Measurements from ENCODE around the gene KCNK3.

Gene KCNK3

GRCh38 chr2:26687328-26687727, 5.2 kb upstream of the KCNK3 start:
- TF ChIP-seq GATA1 (IDR thresholded peaks at IDR 0.05; ENCODE audit: low read depth, low read length) (no peak), POLR2A (IDR thresholded peaks at IDR 0.05; ENCODE audit: low read length) (no peak)
- no peak for DNase-seq

DNA sequence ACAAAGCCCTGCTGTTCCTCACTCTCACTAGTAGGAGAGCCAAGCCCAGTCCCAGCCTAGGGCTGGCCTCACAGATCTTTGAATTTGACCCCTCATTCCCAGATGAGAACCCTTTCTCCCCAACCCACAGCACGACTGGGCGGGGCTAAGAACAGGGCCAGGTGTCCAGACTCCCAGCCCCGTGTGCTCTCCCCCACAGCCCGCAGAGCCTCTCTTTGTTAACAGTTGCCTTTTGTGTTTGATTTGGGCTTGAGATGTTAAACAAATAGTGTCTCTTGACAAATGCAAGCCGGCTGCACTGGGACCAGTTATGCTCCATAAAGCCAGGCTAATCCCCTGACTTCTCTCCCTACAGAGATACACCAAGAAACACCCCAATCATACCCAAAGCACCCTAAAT, 4.7 kb upstream of the KCNK3 start:
- TF ChIP-seq POLR2A (IDR thresholded peaks at IDR 0.05; ENCODE audit: low read length) (no peak), GATA1 (IDR thresholded peaks at IDR 0.05; ENCODE audit: low read depth, low read length) (no peak)
- no peak for DNase-seq

- DNase-seq, result no peak
- TF ChIP-seq POLR2A (IDR thresholded peaks at IDR 0.05; ENCODE audit: low read length), result no peak
- no peak for TF ChIP-seq GATA1 (IDR thresholded peaks at IDR 0.05; ENCODE audit: low read depth, low read length)
Measured at GRCh38 chr2:26691161-26691560, 1.4 kb upstream of the KCNK3 start.

GRCh38 chr2:26691881-26692278, 642 bp upstream of the KCNK3 start:
- no peak for DNase-seq
- TF ChIP-seq GATA1 (IDR thresholded peaks at IDR 0.05; ENCODE audit: low read depth, low read length), result no peak
- no peak for TF ChIP-seq POLR2A (IDR thresholded peaks at IDR 0.05; ENCODE audit: low read length)

GRCh38 chr2:26692897-26693849, 651 bp downstream of the KCNK3 start:
- TF ChIP-seq GATA1 (IDR thresholded peaks at IDR 0.05; ENCODE audit: low read depth, low read length) (no peak), POLR2A (IDR thresholded peaks at IDR 0.05; ENCODE audit: low read length) (no peak)
- no peak for DNase-seq

DNA sequence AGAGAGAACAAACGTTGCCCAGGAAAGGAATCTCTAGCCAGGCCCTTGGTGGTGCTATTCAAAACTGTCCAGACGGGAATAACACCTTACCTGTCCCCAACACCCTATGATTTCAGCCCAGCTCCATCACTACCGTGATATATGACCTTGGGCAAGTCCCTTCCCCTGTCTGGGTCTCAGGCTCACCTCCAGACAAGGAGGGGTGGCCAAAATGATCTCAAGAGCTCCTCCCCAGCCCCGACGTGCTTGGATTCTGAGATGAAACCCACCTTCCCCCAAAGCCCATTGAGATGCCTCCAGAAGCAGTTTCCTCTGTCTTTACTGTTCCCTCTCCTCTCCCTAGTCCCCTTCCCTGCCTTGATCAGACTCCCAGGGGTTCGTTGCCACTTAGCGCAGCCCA, 1.5 kb downstream of the KCNK3 start:
- DNase-seq, result no peak
- no peak for TF ChIP-seq GATA1 (IDR thresholded peaks at IDR 0.05; ENCODE audit: low read depth, low read length)
- no peak for TF ChIP-seq POLR2A (IDR thresholded peaks at IDR 0.05; ENCODE audit: low read length)

DNA sequence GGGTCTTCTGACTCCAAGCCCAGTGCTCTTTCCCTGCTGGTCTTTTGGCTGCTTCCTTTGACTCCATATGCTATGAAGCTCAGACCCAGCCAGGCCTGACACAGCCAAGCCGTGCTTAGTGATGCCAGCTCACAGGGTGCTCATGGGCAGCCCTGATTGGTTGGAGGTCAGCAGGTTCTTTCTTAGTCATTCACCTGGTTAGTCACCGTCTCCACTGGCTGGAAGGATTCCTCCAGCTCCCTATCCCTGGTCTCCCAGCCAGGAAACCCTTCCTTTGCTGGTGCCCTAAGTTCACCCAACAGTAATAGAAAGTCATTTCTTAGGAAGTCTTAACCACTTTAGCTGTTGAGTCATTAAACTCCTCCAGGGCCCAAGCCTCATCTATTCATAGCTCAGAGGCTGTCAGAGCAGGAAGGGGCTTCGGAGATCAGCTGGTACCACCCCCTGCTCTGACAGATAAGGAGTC, 3.9 kb downstream of the KCNK3 start:
- no peak for TF ChIP-seq GATA1 (IDR thresholded peaks at IDR 0.05; ENCODE audit: low read depth, low read length)
- TF ChIP-seq POLR2A (IDR thresholded peaks at IDR 0.05; ENCODE audit: low read length), result no peak
- DNase-seq, result peak in 1 of 2 experiments; percentile 6

- TF ChIP-seq POLR2A (IDR thresholded peaks at IDR 0.05; ENCODE audit: low read length) (no peak), GATA1 (IDR thresholded peaks at IDR 0.05; ENCODE audit: low read depth, low read length) (no peak)
- DNase-seq, result no peak
Measured at GRCh38 chr2:26697425-26697824, 4.9 kb downstream of the KCNK3 start.

- TF ChIP-seq POLR2A (IDR thresholded peaks at IDR 0.05; ENCODE audit: low read length) (no peak), GATA1 (IDR thresholded peaks at IDR 0.05; ENCODE audit: low read depth, low read length) (no peak)
- no peak for DNase-seq
Measured at GRCh38 chr2:26699295-26699694, 6.8 kb downstream of the KCNK3 start.

- DNase-seq, result no peak
- TF ChIP-seq GATA1 (IDR thresholded peaks at IDR 0.05; ENCODE audit: low read depth, low read length) (no peak), POLR2A (IDR thresholded peaks at IDR 0.05; ENCODE audit: low read length) (no peak)
Measured at GRCh38 chr2:26700078-26700477, 7.6 kb downstream of the KCNK3 start.

GRCh38 chr2:26701596-26701995, 9.1 kb downstream of the KCNK3 start:
- DNase-seq, result no peak
- no peak for TF ChIP-seq GATA1 (IDR thresholded peaks at IDR 0.05; ENCODE audit: low read depth, low read length)
- no peak for TF ChIP-seq POLR2A (IDR thresholded peaks at IDR 0.05; ENCODE audit: low read length)

DNA sequence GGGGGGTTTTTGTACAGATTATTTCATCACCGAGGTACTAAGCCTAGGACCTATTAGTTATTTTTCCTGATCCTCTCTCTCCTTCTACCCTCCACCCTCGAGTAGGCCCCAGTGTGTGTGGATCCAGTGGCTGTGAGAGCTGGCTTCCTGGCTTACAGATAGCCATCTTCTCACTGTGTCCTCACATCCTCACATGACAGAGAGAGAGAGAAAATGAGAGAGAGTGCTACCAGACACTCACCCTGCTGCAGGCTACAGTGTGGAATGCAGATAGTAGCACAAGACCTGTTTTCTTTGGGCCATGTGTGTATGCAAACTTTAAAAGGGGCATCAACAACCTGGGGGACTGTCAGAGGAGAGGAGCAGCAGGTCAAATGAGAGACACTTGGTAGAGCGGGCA, 9.5 kb downstream of the KCNK3 start:
- no peak for DNase-seq
- TF ChIP-seq GATA1 (IDR thresholded peaks at IDR 0.05; ENCODE audit: low read depth, low read length) (no peak), POLR2A (IDR thresholded peaks at IDR 0.05; ENCODE audit: low read length) (no peak)

DNA sequence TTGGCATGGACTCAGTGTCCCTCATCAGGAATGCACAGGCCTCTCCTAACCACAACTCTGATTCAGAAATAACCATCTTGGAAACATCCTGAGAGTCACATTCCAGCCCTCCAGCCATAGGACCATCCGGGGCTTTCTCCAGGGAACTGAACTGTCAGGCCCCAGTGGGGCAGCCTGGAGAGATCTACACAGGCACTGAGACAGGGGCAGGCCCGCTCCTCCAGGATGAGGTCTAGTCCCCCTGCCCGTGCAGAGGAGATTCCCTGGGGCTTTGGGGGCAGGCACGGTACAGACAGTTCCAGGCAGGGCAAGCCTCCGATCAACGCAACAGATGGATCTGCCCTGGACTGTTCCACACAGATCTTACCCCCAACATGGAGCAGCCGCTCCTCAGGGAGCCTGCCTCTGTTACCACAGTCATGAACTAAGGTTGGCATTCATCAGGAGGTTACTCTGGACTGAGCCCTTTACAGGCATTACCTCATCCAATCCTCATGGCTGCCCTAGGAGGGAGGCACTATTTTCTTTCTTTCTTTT, 12.0 kb downstream of the KCNK3 start:
- no peak for DNase-seq
- TF ChIP-seq GATA1 (IDR thresholded peaks at IDR 0.05; ENCODE audit: low read depth, low read length) (no peak), POLR2A (IDR thresholded peaks at IDR 0.05; ENCODE audit: low read length) (no peak)

GRCh38 chr2:26705126-26705525, 12.6 kb downstream of the KCNK3 start:
- TF ChIP-seq POLR2A (IDR thresholded peaks at IDR 0.05; ENCODE audit: low read length) (no peak), GATA1 (IDR thresholded peaks at IDR 0.05; ENCODE audit: low read depth, low read length) (no peak)
- no peak for DNase-seq

GRCh38 chr2:26706093-26706492, 13.6 kb downstream of the KCNK3 start:
- TF ChIP-seq POLR2A (IDR thresholded peaks at IDR 0.05; ENCODE audit: low read length) (no peak), GATA1 (IDR thresholded peaks at IDR 0.05; ENCODE audit: low read depth, low read length) (no peak)
- DNase-seq, result no peak

Data from erythroblast (primary cell).